Ishikawa (cell line): ENCODE measurements around the gene SRC.

ENCODE experiments used
- EP300 ChIP-seq: IDR thresholded peaks from 2 replicates; pipeline ENCODE4 v1.6.1; 2012; ENCODE audit warnings: borderline replicate concordance
- RAD21 ChIP-seq: IDR thresholded peaks from 2 replicates; pipeline ENCODE4 v1.6.1; 2012; ENCODE audit warnings: low read depth
- TAF1 ChIP-seq: IDR thresholded peaks from 2 replicates; pipeline ENCODE4 v1.6.1; 2012; ENCODE audit warnings: low read depth, mild to moderate bottlenecking
- TCF12 ChIP-seq: IDR thresholded peaks from 2 replicates; pipeline ENCODE4 v1.6.1; 2012; ENCODE audit warnings: low read depth
- YY1 ChIP-seq: IDR thresholded peaks from 2 replicates; pipeline ENCODE4 v1.6.1; 2012; ENCODE audit warnings: low read depth
- TF ChIP-seq, protein P1 (sequence below): IDR thresholded peaks from 2 replicates; pipeline ENCODE4 v1.6.1; 2012; ENCODE audit warnings: low read depth, mild to moderate bottlenecking

DNA sequence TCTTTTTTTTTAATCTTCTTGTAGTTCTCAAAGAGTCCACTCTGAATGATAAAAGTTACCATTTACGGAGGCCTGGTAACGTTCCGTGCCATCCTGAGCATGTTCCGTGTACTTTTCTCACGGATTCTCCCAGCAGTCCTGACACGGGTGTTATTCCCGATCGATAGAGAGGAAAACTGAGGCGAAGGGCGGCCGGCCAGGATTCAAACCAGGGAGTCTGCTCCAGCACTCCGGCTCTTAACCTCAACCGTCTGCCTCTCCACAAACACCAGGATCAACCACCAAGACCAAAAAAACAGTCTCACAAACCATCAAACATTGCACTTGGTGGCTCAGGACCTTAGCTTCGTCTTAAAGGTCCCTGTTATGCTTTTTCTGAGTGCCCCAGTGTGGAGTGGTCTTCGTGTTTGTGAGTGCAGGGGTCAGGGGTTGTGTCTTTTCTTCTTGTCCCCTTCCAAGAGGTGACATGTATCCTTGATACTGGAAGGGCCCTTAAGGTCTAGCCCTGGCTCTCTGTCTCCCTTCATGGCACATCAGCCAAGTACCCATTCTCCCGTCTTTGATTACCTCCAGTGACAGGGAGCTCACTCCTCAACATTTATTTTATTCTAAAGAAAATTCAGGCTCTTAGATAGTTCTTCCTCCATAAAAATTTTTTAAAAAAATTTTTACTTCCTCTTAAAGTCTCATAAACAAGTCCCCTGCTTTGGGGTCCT is 35.1 kb downstream of the SRC start:
- TF ChIP-seq TAF1 (no peak), EP300 (no peak), YY1 (no peak), TCF12 (no peak), RAD21 (no peak)
- TF ChIP-seq, protein P1, sequence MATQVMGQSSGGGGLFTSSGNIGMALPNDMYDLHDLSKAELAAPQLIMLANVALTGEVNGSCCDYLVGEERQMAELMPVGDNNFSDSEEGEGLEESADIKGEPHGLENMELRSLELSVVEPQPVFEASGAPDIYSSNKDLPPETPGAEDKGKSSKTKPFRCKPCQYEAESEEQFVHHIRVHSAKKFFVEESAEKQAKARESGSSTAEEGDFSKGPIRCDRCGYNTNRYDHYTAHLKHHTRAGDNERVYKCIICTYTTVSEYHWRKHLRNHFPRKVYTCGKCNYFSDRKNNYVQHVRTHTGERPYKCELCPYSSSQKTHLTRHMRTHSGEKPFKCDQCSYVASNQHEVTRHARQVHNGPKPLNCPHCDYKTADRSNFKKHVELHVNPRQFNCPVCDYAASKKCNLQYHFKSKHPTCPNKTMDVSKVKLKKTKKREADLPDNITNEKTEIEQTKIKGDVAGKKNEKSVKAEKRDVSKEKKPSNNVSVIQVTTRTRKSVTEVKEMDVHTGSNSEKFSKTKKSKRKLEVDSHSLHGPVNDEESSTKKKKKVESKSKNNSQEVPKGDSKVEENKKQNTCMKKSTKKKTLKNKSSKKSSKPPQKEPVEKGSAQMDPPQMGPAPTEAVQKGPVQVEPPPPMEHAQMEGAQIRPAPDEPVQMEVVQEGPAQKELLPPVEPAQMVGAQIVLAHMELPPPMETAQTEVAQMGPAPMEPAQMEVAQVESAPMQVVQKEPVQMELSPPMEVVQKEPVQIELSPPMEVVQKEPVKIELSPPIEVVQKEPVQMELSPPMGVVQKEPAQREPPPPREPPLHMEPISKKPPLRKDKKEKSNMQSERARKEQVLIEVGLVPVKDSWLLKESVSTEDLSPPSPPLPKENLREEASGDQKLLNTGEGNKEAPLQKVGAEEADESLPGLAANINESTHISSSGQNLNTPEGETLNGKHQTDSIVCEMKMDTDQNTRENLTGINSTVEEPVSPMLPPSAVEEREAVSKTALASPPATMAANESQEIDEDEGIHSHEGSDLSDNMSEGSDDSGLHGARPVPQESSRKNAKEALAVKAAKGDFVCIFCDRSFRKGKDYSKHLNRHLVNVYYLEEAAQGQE: no peak
